Inflammatory macrophage (primary cell): ENCODE data around the gene LRMDA.
"Not testable (repeated sequence)": the region's sequence is repeated elsewhere in the genome, so short reads cannot be mapped to it uniquely, and the experiment has no call there.

ENCODE experiments used
- DNase-seq, 2 donors: peaks; one replicate each; pipeline ENCODE4 v3.0.0-alpha.2; 2020 to 2022

The LRMDA gene

DNA sequence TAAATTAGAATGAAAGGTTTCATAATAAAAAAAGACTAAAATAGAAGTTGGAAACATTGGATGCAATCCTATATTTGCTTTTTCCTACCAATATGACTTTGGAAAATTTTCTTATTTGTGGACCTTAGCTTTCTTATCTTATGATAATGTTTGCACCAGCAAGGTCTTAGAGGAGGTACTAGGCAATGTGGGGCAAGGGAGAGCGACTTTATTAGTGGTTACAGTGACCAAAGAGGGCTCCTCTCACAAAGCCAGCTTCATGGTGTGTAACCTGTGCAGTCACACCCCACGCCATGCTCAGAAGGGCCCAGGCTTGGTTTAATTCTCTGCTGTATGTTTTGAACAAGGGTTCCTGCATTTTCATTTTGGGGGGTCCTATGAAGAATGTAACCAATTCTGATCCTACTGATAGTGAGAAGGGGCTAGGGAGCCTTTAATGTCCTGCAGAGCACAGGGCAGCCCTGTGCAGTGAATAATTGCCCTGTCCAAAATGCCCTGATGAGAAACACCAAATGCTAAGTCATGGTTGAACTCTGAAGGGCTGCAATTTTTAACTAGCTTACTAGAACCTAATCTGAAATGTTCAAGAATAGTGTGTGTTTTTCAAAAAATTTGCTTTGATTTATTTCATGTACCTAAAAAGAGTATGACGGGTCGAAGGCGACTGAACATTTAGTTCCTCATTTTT is 1047.8 kb downstream of the LRMDA start:
- no peak for DNase-seq

DNA sequence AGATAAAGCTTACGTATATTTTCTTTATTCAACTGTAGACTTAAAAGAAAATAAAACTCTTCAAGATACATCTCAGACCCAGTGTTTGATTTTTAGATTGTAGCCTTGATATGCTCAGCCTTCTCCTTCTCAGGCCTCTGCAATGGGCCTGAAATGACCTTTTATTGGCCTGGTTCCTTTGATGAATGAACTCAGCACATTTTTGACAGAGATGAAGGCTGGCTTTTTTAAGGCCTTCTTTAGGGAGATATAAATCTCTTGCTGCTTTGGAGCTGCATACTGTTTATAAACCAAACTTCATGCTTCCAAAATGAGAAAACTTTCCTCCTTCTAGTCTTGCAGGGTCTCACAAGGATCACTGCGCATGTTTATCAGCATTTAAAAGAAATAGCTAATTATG is 1049.8 kb downstream of the LRMDA start:
- no peak for DNase-seq

DNA sequence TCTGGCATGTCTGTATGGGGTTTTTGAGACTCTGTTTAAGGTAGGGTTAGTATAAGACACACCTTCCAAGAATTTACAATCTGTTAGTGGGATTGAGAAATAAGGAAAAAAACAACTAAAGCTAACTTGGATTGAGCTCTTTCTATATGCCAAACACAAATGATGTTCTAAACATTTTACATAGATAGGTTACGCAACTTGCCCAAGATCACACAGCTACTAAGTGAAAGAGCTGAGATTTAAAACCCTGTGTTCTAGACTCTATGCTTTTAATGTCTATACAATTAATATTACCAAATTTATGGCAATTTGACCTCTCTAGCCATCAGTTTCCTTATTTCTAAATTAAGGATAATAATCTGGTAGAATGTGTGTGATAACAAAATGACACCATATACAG is 1056.2 kb downstream of the LRMDA start:
- DNase-seq, result no peak

DNA sequence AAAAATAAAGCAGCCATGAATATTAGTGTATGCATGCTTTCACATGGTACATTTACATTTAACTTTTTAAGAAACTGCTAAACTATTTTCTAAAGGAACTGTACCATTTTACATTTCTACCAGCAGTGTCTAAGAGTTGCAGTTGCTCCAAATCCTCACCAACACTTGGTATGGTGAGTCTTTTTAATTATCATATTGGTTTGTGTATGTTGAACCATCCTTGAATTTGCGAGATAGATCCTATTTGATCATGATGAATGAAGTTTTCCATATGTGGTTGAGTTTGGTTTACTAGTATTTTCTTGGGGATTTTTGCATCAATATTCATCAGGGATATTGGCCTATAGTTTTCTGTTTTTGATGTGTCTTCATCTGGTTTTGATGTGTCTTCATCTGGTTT is 1057.2 kb downstream of the LRMDA start:
- DNase-seq, result no peak

DNA sequence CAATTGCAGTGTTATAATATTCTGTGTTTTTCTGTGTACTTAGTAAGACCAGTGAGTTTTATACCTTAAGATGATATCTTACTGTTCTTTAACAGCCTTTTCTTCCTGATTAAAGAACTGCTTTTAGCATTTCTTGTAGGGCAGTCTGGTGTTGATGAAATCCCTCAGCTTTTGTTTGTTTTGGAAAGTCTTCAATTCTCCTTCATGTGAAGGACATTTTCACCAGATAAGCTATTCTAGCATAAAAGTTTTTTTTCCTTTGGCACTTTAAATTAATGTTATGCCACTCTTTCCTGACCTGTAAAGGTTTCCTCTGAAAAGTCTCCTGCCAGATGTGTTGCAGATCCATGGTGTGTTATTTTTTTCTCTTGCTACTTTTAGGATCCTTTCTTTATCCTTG is 1059.8 kb downstream of the LRMDA start:
- DNase-seq, result no peak

DNA sequence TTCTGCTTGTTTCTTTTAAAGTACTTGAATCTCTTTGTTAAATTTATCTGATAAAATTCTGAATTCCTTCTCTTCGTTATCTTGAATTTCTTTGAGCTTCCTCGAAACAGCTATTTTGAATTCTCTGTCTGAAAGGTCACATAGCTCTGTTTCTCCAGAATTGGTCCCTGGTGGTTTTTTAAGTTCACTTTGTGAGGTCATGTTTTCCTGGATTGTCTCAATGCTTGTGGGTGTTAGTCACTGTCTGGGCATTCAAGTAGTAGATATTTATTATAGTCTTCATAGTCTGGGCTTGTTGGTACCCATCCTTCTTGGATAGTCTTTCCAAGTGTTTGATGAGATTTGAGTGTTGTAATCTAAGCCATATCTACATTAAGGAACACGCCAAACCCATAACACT is 1060.6 kb downstream of the LRMDA start:
- DNase-seq, result no peak

DNA sequence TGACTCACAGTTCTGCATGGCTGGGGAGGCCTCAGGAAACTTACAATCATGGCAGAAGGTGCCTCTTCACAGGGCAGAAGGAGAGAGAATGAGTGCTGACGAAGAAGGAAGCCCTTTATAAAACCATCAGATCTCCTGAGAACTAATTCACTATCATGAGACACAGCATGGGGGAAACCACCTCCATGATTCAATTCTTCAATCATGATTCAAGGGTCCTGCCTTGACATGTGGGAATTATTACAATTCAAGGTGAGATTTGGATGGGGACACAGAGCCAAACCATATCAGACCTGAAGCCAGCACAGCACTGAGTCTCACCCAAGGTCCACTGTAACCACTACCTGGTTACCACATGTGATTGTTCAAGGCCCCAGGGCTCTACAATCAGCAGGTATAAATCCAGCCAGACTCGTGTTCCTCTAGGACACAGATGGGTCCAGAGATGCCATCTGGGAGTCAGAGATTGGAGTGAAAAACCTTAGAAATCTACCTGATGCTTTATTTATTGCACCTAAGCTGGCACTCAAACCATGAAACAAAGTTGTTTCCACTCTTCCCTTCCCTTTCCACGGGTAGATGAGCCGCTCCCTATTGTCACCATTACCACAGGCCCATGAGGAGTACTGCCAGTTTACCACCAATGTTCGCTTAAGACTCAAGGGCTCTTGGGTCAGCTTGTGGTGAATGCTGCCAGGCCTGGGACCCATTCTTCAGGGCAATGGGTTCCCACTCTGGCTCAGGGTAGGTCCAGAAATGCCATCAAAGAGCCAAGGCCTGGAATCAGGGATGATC is 1061.5 kb downstream of the LRMDA start:
- DNase-seq, result no peak

DNA sequence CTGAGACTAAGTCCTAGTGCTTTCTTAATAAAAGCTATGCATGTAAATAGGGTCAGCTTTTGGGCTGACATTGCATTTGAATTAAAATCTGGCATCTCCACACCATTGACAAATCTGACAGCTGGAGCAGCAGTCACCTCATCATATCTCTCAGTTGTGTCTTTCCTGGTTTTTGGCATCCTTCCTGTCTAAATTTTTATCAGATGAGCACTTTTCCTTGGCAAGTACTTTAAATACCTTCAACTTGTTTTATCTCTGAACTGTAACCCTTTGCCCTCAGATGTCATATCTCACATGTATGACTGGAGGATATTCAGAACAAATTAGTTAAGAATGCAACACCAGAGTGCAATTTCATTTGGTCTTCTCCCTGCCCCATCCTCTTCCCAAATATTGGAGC is 1066.2 kb downstream of the LRMDA start:
- DNase-seq, result no peak

DNA sequence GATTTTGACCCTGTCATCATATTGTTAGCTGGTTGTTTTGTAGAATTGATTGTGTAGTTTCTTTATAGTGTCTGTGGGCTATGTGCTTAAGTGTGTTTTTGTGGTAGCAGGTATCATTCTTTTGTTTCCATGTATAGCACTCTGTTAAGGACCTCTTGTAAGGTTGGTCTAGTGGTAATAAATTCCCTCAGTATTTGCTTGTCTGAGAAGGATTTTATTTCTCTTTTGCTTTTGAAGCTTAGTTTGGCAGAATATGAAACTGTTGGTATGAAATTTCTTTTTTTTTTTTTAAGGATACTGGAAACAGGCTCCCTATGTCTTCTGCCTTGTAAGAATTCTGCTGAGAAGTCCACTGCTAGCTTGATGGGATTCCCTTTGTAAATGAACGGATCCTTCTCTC is 1073.4 kb downstream of the LRMDA start:
- no peak for DNase-seq

DNA sequence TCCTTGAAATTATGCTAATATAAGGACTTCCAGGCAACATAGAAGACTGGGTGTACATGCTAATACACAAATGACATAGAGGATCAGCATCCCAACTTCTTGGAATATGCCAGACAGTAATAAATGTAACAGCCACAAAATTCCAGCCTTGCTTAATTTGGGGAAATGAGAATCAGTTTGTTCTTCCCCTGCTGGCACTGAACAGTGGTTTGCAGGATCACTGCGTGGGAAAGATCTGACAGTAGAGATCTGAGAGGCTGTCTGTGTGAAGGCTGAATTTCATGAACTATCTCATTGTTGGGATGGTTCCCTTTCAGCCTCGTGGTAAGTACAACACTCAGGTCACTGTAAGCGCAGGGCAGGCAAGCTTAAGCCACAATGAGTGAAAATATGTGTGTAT is 1078.0 kb downstream of the LRMDA start:
- peak in 1 of 2 donors; percentile 29 for DNase-seq

DNA sequence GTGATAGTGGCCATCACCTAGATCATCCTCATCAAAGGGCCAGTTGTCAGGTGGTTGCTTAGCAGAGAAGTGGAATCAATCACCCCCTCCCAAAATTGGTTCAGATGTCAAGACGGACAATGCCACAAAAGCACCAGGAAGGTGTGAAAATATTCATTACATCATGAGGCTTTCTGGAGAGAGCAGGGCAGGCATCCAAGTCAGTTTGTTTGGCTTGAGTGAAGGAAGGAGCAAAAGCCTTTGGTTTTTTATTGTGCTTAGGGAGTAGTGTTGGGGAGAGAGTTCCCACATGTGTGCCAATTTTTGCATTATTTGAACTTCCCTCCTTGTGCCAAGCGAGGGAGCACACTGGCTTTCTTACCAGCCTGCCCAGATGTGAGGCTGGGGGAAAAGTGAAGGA is 1082.9 kb downstream of the LRMDA start:
- DNase-seq, result no peak

DNA sequence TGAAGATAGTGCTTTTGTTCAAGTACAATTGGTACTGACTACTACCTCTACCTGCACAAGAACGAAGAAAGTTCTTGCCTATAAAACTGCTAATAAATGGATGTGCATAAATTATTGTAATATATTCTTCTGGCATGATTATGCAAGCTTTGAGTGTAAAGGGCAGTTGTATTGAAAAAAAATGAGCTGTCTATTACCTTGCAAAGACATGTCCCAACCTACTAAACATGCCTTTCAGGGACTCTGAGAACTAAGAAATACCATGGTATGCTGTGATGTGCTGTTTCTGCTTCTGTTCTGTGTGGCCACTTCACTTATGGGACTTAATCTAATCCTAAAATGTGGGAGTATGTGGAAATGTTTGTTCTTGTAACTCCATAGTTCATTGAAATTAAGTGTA is 1083.4 kb downstream of the LRMDA start:
- DNase-seq, result no peak

DNA sequence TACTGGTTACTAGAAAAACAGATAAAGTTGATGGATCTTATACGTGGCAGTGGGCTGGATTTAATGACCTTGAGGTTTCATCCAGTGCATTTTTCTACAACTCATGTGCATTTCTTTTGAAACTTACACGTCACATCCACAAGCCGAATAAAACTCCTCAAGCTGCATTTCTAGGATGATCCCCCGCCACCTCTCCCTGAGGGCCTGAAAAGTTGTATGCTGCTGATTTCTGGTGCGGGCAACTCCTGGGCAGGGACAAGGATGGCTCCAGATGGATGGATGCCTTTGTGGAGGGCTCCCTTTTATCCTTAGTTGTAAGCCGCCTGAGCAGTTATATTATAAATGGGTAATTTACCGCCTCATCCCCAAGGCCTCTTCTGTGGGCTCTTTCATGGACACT is 1091.1 kb downstream of the LRMDA start:
- DNase-seq, result no peak

DNA sequence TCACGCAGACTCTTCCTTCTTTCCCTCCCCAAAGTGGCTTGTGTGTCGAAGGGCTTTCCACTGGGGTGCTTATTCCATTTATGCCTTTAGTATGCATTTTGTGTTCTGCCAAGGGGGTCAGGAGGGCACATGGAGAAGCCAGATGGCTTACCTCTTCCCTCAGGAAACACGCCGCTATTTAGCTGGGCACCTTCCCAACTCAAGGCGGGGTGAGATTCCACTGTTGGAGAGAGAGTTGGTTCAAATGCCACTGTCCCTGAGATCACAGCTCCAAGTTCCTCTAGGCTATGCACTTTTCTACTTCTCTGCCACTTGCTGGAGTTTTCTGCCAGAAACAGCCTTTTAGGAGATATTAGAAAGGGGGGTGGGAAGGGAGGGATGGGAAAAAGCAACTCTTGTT is 1091.8 kb downstream of the LRMDA start:
- DNase-seq, result no peak

DNA sequence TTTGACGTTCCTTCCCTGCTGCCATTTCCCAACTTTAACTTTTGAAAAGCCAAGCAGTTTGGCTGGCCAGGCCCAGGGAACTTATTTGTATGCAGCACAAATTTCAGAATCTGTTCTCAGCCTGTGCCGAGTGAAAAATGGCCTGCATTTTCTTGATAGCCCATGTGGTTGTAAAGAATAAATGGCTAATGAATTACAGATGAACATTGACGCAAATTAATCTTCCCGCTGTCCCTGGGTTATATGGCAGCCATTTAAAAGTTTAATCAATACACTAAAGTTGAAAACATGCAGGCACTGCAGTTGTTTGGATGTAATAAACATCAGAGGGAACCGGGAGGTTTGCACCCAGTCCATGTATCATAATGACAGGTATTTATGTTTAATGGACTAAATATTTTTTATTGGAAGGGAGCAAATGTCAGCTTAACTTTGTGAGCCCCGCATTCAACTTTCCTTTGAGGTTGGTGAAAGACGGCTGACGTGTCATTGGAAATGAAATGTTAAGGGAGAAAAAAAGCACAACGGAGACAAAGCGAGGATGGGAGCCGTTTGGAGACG is 1092.4 kb downstream of the LRMDA start:
- DNase-seq, result no peak

DNA sequence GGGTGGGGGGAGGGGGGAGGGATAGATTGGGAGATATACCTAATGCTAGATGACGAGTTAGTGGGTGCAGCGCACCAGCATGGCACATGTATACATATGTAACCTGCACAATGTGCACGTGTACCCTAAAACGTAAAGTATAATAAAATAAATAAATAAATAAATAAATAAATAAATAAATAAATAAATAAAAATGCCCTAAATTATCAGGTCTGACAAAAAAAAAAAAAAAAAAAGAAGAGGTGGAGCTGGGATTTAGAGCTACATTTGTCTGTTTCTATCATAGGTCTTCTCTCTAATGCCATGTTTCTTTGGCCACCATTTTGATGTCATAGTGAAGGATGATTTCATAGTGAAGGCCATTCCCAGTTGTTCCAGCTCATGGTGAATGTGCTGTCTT is 1095.4 kb downstream of the LRMDA start:
- not testable (repeated sequence) for DNase-seq

DNA sequence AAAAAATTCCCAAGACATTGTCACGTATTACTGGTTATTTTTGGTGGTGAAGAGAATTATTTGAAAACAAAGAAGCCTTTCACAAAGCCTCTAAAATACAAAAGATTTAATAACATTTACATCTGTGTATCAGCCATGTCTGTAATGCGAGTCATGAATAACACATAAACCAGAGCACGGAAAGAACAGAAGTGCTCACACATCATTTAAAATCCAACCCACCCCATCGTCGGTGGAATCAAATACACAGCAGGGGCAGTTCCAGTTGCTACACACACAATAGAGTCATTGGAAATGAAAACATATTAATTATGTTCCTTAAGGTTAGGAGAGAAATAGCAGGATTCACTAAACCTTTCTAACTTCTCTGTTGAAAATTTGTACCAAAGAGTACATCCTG is 1108.9 kb downstream of the LRMDA start:
- no peak for DNase-seq

DNA sequence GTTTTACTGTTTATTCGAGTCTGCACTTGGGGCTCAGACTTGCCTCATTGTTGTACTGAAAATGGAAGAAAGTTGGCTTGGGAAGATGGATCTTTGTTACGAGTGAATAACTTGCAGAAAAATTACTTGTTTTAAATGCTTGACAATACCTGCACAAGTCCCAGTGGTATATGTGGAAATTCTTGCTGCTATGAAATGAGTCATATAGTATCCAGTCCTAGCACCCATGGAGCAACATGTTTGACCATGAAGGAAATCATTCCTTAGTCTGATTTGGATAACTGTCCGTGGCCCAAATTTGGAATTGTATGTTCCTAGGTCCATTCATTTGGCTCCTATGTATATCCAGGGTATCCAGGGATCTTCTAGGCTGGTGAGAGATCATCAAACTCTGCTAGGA is 1109.4 kb downstream of the LRMDA start:
- DNase-seq, result no peak

DNA sequence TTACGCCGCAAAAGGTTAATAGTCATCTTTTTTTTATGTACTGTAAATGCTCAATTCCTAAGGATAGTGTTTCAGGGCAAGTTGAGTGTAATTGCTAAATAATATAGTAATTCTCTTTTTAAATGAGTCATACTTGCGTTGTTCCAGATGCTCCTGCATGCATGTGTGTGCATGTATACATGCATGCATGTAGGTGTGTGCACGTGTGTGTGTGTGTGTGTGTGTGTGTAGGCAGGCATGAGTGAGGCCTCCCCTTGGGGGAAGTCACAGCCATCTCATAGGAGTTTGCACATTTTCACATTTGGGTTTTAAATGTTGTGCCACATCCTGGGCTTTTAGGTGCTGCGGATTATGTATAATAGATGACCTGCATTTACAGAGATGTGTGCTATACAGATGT is 1110.4 kb downstream of the LRMDA start:
- DNase-seq, result no peak

DNA sequence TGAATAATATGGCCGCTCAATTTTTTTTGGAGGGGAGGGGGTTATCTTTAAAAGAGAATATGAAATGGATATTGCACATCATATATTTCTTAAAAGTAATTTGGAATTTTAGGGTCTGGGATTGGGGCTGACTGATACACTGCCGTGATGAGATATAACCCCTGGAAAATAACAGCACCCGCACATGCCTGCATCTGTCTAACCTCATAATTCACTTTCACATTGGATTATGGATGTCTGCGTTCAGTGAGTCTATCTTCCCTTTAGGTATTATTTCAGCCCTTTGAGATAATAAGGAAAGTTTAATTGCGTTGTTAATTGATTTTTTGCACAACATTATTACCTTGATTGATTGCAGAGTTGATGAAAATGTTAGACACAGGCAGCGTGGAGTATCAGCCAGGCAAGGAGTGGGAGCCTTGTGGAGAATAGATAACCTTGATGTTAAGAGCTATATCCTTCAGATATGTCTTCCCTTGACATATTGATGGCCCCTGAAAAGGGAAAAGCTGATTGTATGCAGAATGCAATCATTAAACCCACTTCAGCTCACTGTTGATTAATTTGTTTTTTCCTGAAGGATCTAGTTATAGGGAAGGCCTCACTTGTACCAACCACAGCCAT is 1111.0 kb downstream of the LRMDA start:
- DNase-seq, result no peak

DNA sequence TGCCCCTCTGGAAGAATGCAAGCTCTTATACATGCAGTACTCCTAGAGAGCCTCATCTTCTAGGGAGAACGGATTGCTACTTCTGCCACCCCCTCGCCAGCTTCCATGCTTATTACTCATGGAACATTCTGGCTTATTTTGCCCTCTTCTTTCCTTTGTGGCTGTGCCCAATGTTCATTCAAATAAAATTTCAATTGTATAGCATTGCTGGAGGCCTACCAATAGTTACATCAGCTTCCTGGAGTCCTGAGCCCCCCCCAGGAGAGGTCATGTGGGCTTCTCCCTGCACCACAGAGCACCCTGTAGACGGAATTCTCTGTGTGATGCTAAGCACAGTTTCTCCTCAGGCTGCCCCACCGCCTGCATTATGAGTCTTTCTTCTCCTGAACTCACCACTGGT is 1112.2 kb downstream of the LRMDA start:
- DNase-seq, result no peak

DNA sequence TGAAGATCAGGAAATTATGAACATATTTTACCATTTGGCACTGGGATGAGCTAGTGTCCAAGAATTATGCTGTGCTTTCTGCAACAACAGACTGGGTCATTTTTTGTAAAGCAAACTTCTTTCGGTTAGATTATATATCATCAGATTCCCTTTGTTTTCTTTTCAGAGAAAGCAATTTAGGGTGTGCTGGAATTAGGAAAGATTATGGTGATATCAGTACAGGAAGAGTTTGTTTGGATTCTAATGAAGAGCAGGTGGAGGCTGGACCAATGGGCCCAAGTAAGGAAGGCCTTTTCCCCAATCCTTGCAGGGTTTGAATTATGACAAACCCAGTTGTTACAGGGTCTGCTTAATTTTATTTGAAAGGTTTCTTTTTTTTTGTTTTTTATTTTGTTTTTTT is 1113.4 kb downstream of the LRMDA start:
- no peak for DNase-seq

DNA sequence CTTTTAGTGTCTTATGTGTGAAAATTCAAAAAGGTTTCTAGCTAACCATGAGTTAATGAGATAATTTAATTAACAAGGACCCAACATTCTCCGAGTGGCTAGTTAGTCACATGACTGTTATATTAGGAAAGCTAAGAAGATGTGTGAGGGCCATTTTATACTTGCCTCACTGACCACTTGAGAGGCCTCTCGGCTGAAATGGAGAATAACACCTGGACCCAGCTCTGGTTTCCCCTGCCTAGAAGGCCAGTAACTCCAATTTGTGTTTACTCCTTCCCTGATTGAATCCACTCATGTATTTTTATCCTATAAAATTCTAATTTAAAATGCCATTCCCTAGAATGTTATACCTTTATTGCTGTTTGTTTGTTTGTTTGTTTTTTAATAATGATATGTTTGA is 1115.0 kb downstream of the LRMDA start:
- DNase-seq, result no peak
